SK-N-MC (cell line): ENCODE data around the gene WIF1.

ENCODE experiments used
- EZH2 ChIP-seq: fragments of 200-600 bp; sonication (generic); IDR thresholded peaks from one replicate; pipeline ENCODE4 v1.6.1; 2017; ENCODE audit warnings: antibody characterized with exemption
- FOXP2 ChIP-seq: optimal IDR thresholded peaks from 2 replicates; pipeline ENCODE3; 2011; ENCODE audit warnings: mild to moderate bottlenecking, moderate library complexity; ENCODE audit not compliant: insufficient read depth; ENCODE audit errors: extremely low read length, control extremely low read depth
- POLR2AphosphoS5 ChIP-seq: IDR thresholded peaks from 2 replicates; pipeline ENCODE4 v1.6.1; 2012; ENCODE audit warnings: mild to moderate bottlenecking, low read depth, low read length, borderline replicate concordance

GRCh38 chr12:65014504-65015271, 106.4 kb downstream of the WIF1 start:
- no peak for TF ChIP-seq EZH2
- no peak for TF ChIP-seq POLR2AphosphoS5
- TF ChIP-seq FOXP2 = no peak
